Erythroblast (primary cell): Measurements from ENCODE around the gene MYO15B.

ENCODE experiments used
- GATA1 ChIP-seq: IDR thresholded peaks from 2 replicates; pipeline ENCODE4 v1.6.1; 2011; ENCODE audit warnings: low read depth, mild to moderate bottlenecking, control low read depth, low read length, moderate library complexity
- POLR2A ChIP-seq: IDR thresholded peaks from 2 replicates; pipeline ENCODE4 v1.6.1; 2011; ENCODE audit warnings: mild to moderate bottlenecking, low read length

- no peak for TF ChIP-seq POLR2A
- TF ChIP-seq GATA1: no peak
Measured at GRCh38 chr17:75592348-75593020, 4.9 kb downstream of the MYO15B start.
